EH (cell line): Measurements from ENCODE around the gene ITGA3.

Experiments
- DNase-seq: peaks from one replicate; pipeline ENCODE4 v3.0.0-alpha.2; 2015; ENCODE audit warnings: low read depth

The ITGA3 gene

GRCh38 chr17:50055426-50056216 lies at the start of gene ITGA3:
Gene ITGA3 (plus strand): TSS chr17:50056110. CDS start chr17:50056440, 330 bp downstream.
- DNase-seq: peak; percentile 94

DNA sequence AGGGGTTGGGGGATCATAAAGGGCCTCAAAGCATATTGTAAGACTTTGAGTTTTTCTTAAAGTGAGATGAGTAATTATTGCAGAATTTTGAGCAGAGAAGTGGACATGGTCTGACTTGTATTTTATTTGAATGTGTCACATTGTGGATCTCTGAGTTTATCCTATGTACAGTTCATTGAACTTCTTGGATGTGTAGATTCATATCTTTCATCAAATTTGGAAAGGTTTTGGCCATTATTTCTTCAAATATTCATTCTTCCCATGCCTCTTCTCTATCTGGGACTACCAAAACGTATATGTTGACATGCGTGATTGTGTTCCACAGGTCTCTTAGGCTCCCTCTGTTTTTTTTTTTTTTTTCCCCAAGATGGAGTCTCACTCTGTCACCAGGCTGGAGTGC lies 46.6 kb upstream of the ITGA3 start:
- no peak for DNase-seq

- no peak for DNase-seq
Observed at GRCh38 chr17:50013079-50013478, 42.8 kb upstream of the ITGA3 start.

DNA sequence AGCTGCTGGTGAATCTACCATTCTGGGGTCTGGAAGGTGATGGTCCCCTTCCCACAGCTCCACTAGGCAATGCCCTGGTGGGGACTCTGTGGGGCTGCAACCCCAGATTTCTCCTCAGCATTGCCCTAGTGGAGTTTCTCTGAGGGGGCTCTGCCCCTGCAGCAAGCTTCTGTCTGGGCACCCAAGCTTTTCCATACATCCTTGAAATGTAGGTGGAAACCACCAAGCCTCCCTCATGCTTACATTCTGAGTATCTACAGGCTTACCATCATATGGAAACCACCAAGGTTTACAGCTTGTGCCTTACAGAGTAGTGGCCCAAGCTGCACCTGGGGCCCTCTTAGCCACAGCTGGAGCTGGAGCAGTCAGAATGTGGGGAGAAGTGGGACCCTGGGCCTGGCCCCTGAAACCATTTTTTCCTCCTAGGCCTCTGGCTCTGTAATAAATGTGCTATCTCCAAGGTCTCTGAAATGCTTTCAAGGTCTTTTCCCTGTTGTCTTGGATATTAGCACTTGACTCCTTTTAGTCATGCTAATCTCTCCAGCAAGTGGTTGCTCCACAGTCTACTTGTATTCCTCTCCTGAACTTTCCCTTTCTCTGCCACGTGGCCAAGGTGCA lies 41.3 kb upstream of the ITGA3 start:
- no peak for DNase-seq

GRCh38 chr17:50015146-50015545 lies 40.8 kb upstream of the ITGA3 start:
- no peak for DNase-seq

DNA sequence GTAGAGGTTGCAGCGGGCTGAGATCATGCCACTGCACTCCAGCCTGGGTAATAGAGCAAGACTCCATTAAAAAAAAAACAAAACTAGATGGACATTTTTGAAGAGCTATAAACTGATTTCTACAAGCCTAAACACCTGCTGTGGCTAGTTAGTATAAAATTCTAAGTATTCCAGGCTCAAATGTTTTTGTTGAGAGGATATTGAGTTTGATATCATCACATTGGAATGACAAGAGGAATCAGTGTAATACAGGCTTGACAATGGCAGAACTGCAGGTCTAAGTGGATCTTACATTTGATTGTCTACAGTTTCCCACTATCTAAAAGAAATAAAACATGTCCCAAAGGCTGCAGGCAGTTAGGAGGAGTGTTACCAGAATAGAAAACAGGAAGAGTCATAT lies 37.0 kb upstream of the ITGA3 start:
- DNase-seq: peak; percentile 48

DNA sequence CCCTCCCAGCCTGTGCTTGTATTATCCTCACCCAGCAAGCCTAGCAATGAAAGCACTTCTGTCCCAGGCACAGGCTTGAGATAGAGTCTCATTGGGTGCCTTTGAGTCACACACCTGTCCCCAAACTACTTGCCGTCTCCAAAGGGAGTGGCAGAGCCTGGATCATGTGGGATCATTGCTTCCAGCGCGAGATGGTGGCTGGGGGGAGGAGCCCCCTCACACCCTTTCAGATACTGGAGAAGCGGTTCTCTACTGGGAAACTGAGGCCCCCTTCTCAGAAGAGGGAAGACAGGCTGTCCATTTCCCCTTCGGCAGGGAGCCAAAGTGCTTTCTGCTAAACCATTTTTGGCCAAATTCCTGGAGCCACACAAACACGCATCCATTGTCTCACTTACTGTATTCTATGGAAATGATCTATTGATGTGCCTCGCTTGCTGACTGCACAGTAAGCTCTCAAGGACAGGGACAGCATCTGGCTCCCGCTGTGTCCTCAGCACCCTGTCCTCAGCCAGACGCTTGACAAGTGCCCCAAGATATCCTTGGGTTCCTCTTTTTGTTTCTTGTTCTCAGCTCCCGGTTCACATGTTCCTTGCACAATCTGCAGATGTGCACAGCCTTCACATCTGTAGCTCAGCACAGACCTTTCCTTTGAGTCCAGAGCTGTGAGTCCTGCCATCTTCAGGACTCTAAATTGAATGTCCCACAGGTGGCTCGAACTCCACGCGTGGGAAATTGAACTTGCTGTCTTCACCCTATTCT lies 34.9 kb upstream of the ITGA3 start:
- DNase-seq: no peak

DNA sequence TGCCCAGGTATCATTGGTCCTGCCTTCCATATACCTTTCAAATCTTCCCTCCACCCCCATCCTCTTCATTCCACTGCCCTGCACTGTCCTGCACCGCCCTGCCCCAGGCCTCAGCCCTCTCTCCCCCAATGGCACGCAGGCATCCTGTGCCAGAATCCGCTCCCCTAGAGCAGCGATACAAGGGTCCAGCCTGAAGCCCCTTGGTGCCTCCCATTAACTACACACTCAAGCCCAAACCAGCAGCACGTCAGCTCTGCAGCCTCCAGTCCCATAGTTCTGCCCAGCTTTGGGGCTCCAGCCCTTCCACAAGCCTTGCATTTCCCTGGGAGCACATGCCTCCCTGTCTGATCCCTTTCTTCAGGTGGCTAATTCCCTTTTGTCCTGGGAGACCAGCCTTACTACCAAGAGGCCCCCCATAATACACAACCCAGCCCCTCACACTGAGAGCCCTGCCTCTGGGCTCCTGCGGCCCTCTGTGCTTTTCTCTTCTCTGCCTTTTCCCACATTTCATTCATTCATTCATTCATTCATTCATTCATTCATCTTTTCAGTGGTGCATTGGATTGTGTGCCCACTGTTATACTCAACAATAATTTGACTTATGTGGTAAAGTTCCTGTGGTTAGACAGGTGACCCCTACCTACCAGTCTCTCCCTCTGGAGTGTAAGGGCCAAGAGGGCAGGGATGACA lies 34.1 kb upstream of the ITGA3 start:
- DNase-seq: no peak

DNA sequence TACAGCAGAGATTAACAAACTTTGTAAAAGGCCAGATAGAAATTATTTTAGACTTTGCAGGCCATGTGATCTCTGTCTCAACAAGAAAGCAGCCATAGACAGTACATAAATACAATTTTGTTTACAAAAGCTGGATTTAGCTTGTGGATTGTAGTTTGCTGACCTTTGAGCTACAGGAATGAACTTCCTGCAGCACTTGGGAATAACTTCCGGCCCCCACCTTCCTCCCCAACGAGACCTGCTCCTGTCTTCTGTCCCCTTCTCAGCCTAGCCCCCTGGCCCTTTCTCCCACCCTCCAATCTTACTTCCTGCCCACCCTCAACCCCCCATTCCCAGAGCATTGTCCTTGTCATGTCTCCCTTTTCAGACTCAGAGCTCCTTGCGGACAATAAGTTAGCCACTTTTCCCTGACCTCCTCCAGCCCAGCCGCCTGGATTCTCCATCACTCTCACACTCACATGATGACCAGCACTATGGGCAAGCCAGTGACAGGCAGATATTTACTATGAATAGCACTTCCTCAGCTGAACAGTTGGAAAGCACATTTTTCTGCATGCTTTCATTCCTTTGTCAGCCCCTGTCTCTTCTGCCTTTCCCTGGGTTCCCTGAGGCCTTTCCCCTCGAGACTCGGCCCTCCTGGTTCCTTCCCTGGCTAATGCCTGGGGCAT lies 33.3 kb upstream of the ITGA3 start:
- peak; percentile 53 for DNase-seq

DNA sequence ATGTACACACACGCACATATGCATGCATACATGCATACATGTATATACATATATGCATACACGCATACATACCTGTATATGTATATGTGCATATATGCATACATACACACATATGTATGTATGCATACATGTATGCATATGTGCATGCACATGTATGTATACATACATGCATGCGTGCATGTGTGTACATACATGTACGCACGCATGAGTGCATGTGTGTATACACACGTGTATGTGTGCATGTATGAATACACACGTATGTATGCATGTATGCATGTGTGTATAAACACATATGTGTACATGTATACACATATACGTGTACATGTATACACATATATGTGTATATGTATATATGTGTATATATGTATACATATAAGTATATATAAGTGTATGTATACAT lies 32.4 kb upstream of the ITGA3 start:
- no peak for DNase-seq

- no peak for DNase-seq
Observed at GRCh38 chr17:50024808-50025207, 31.1 kb upstream of the ITGA3 start.

- no peak for DNase-seq
Observed at GRCh38 chr17:50026046-50026675, 29.7 kb upstream of the ITGA3 start.

GRCh38 chr17:50026837-50027171 lies 29.1 kb upstream of the ITGA3 start:
- peak; percentile 87 for DNase-seq

DNA sequence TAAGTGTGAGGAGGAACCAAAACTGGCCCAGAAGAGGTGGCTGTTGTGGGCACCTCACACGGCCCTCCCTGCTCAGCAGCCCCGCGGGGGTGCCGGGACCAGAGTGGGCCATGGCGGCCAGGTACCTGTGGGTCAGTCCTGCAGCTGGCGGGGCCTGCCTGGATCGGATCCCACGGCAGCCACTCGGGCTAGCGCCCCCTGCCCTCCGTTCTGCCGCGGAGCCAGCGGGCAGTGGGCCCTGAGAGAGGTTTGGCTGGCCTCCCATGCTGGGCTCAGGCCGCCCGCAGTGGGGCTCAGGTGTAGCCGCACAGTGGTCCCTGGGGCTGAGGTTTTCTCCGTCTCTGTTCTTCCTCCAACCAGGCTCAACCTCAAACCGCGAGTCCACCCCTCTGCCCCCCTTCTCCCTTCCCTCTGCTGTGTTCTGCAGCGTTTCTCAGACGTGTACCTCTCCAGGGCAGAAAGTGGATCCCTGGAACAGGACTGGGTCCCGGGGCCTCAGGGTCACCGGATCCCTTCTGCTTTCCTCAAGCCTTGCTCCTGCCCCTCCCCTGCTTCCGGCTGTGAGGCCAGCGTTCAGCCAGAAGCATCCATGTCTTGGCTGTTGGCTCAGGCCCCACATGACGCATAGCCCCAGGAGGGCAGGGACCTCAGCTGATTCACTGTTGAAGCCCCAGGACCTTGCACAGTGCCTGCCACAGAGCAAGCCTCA lies 28.6 kb upstream of the ITGA3 start:
- peak; percentile 98 for DNase-seq

GRCh38 chr17:50027881-50028735 lies 27.8 kb upstream of the ITGA3 start:
- peak; percentile 80 for DNase-seq

DNA sequence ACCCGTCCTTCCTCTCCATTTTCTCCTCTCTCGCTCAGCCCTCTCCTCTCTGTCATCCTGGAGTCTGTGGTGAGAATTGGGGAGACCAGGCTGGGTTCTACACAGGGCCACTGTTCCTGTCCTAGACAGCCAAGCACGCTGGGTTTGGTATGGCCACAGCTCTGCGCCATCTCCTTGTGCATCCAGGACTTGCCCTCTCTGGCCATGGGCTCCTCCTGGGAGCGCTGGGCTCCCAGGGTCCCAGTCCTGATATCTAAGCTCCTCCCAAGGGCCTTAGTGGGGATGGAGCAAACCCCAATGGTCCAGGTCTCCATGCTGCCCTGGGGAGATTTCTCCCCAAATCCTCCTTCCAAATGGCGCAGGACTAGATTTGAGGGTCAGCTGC lies 27.2 kb upstream of the ITGA3 start:
- no peak for DNase-seq

DNA sequence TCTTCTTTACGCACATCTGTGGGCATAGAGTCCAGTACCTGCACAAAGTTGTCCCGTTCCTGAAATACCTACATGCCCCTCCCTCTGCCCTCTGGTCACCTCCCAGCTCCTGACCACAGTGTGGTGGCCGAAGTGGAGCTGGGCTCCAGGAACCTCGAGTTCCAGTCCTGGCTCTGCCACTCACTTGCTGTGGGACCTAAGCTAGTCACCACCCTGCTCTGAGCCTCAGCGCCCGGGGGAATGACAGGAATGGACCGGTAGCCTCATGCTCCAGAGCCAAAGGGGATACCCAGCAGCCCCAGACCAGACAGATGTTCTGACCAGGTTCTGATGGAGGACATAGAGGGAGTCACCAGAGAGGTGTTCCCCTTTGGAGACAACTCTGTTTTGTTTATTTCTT lies 26.7 kb upstream of the ITGA3 start:
- no peak for DNase-seq

DNA sequence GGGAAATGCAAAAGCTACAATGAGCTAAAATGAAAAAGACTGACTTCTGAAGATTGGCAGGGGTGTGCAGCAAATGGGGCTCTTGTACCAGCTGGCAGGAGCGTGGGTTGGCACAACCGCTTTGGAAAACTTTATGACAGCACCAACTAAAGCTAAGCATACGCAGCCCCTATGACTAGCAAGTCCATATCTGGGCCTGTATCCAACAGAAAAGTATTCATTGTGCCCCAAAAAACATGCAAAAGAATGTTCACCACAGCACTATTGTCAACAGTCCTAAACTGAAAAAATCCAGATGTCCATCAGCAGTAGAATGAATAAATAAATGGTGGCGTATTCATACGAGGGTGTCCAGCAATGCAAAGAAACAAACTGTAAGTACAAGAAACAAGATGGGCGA lies 22.6 kb upstream of the ITGA3 start:
- peak; percentile 69 for DNase-seq

GRCh38 chr17:50034498-50035364 lies 21.2 kb upstream of the ITGA3 start:
- no peak for DNase-seq
